HL-60 (cell line): ENCODE results near the gene GCK.

ENCODE experiments used
- DNase-seq, 2 experiments: peaks; one replicate each; pipeline ENCODE4 v3.0.0-alpha.2; 2010 to 2020; ENCODE audit warnings: low read depth in 1 of 2, low spot score in 1 of 2
- H3K27ac ChIP-seq: fragments of 250-450 bp; sonication (Bioruptor Pico); replicated peaks from 2 replicates; pipeline ENCODE4 v1.5.1; 2020; ENCODE audit warnings: mild to moderate bottlenecking, moderate library complexity
- H3K27me3 ChIP-seq: fragments of 250-450 bp; sonication (Bioruptor Pico); 2 replicates; pipeline ENCODE4 v1.5.1; 2021; ENCODE audit warnings: mild to moderate bottlenecking, moderate library complexity; ENCODE audit not compliant: insufficient read depth, poor library complexity, severe bottlenecking
- H3K4me3 ChIP-seq: replicated peaks from 2 replicates; pipeline ENCODE4 v1.5.1; 2011; ENCODE audit warnings: mild to moderate bottlenecking, control low read depth, low read length; ENCODE audit not compliant: insufficient read depth
- GABPA ChIP-seq: IDR thresholded peaks from 2 replicates; pipeline ENCODE4 v1.6.1; 2012; ENCODE audit warnings: low read depth
- POLR2AphosphoS5 ChIP-seq: IDR thresholded peaks from 2 replicates; pipeline ENCODE4 v1.6.1; 2012; ENCODE audit warnings: low read depth
- SPI1 ChIP-seq: IDR thresholded peaks from 2 replicates; pipeline ENCODE4 v1.6.1; 2012; ENCODE audit warnings: low read depth, mild to moderate bottlenecking, borderline replicate concordance
- TF ChIP-seq, protein P1 (sequence below): IDR thresholded peaks from one replicate; pipeline ENCODE4 v1.5.1; 2011; ENCODE audit warnings: low read length, control low read depth, inconsistent platforms; ENCODE audit not compliant: insufficient read depth
- TF ChIP-seq, protein P2 (sequence below): IDR thresholded peaks from 2 replicates; pipeline ENCODE4 v1.6.1; 2012; ENCODE audit warnings: low read depth; ENCODE audit not compliant: insufficient replicate concordance

GCK gene

DNA sequence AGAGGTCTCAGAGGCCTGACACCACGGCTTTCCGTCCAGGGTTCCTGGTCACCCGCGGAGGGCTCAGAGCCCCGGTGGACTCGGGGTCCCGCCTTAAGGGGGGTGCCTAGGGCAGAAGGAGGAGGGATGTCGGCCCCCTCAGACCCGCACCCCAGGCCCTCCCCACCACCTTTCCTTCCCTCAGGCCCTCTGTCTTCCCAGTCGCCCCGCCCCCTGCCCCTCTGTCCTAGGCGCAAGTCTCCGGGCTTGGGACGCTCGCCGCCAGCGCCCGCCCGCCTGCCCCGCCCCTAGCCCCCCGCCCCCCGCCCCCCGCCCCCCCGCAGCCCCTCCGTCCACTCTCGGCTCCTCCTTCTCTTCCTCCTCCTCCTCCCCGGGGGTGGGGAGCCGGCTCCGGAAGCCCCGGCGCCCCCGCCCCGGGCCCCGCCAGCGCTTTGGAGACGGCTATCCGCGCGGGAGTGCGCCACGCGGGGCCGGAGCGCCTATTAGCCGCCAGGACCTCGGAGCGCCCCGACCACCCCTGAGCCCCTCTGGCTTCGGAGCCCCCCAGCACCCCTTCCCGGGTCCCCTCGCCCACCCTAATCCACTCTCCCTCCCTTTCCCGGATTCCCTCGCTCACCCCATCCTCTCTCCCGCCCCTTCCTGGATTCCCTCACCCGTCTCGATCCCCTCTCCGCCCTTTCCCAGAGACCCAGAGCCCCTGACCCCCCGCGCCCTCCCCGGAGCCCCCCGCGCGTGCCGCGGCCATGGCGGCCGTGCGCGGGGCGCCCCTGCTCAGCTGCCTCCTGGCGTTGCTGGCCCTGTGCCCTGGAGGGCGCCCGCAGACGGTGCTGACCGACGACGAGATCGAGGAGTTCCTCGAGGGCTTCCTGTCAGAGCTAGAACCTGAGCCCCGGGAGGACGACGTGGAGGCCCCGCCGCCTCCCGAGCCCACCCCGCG is 85.0 kb downstream of the GCK start, which contains the start of gene AEBP1:
AEBP1 (plus strand) TSS at position 423 of the 937 bp plus-strand sequence; CDS start at position 744, 321 bp downstream.
- H3K27me3 ChIP-seq: peaks cover 6% of the 10 kb centered on the region
- no peak within 1 kb of the TSS for H3K4me3 ChIP-seq
- DNase-seq: no peak
- no peak within 1 kb of the TSS for H3K27ac ChIP-seq
- TF ChIP-seq, protein P1, sequence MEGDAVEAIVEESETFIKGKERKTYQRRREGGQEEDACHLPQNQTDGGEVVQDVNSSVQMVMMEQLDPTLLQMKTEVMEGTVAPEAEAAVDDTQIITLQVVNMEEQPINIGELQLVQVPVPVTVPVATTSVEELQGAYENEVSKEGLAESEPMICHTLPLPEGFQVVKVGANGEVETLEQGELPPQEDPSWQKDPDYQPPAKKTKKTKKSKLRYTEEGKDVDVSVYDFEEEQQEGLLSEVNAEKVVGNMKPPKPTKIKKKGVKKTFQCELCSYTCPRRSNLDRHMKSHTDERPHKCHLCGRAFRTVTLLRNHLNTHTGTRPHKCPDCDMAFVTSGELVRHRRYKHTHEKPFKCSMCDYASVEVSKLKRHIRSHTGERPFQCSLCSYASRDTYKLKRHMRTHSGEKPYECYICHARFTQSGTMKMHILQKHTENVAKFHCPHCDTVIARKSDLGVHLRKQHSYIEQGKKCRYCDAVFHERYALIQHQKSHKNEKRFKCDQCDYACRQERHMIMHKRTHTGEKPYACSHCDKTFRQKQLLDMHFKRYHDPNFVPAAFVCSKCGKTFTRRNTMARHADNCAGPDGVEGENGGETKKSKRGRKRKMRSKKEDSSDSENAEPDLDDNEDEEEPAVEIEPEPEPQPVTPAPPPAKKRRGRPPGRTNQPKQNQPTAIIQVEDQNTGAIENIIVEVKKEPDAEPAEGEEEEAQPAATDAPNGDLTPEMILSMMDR: no peak
- no peak for TF ChIP-seq GABPA
- TF ChIP-seq SPI1: no peak
- TF ChIP-seq, protein P2, sequence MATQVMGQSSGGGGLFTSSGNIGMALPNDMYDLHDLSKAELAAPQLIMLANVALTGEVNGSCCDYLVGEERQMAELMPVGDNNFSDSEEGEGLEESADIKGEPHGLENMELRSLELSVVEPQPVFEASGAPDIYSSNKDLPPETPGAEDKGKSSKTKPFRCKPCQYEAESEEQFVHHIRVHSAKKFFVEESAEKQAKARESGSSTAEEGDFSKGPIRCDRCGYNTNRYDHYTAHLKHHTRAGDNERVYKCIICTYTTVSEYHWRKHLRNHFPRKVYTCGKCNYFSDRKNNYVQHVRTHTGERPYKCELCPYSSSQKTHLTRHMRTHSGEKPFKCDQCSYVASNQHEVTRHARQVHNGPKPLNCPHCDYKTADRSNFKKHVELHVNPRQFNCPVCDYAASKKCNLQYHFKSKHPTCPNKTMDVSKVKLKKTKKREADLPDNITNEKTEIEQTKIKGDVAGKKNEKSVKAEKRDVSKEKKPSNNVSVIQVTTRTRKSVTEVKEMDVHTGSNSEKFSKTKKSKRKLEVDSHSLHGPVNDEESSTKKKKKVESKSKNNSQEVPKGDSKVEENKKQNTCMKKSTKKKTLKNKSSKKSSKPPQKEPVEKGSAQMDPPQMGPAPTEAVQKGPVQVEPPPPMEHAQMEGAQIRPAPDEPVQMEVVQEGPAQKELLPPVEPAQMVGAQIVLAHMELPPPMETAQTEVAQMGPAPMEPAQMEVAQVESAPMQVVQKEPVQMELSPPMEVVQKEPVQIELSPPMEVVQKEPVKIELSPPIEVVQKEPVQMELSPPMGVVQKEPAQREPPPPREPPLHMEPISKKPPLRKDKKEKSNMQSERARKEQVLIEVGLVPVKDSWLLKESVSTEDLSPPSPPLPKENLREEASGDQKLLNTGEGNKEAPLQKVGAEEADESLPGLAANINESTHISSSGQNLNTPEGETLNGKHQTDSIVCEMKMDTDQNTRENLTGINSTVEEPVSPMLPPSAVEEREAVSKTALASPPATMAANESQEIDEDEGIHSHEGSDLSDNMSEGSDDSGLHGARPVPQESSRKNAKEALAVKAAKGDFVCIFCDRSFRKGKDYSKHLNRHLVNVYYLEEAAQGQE: no peak
- no peak for TF ChIP-seq POLR2AphosphoS5

DNA sequence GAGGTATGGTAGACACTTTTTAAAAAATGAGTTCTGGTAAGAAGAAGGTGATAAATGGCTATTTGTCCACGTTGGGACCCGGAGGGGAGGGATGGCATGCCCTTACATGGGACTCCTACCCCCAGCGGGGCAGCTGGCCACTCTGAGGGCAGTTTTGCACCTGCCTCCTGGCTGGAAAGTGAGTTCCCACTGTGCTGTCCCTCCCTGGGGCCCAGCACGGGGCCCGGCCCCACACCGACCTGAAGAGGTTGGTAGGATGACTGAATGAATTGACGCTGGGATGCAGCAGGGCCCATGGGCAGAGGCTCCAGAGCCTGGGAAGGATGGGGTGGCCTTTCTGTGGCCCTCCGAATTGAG is 85.7 kb downstream of the GCK start:
- no peak for DNase-seq
- H3K27me3 ChIP-seq: peaks cover 6% of the 10 kb centered on the region
- TF ChIP-seq SPI1: no peak
- TF ChIP-seq POLR2AphosphoS5: no peak
- no peak for TF ChIP-seq GABPA
- TF ChIP-seq, protein P2: no peak
- TF ChIP-seq, protein P1: no peak
- no peak overlapping the region for H3K4me3 ChIP-seq
- H3K27ac ChIP-seq: no peak overlapping the region

DNA sequence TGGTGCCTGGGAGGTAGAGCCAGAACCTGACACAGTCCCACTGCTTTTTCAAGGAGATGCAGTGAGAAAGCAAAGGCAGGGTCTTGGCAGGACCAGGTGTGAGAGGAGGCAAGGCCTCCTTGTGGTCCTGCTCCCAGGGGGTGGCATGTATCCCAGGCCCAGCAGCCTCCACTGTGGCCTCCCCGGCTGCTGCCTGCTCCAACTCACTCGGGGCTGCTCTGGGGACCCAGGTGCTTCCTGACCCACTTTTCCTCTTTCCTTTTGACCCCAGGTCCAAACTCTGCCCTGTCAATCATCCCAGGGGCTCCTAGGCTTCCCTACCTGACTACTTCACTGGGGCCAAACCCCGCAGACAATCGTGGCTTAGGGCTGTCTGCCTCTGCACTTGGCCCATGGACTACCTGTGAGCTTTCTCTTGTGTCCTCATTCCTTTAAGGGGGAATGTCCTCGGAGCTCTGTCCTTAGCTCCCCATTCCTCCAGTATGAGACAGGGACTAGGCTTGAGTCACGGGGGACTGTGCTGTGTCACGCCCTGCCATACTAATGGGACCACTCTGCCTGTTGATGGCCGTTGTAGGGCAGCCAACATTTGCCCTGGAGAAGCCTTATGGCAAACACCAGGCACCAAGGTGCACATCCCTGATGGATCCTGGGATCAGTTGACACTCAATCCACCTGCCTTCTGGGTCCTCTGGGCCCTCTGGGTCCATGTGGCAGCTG is 86.2 kb downstream of the GCK start:
- Histone ChIP-seq H3K27me3 (peaks cover 6% of the 10 kb centered on the region), H3K4me3 (no peak overlapping the region), H3K27ac (no peak overlapping the region)
- TF ChIP-seq POLR2AphosphoS5 (no peak), GABPA (no peak), SPI1 (no peak)
- TF ChIP-seq, protein P2: no peak
- TF ChIP-seq, protein P1: no peak
- DNase-seq: no peak
